ENCODE data around the gene OGFOD2.

The OGFOD2 gene

DNA sequence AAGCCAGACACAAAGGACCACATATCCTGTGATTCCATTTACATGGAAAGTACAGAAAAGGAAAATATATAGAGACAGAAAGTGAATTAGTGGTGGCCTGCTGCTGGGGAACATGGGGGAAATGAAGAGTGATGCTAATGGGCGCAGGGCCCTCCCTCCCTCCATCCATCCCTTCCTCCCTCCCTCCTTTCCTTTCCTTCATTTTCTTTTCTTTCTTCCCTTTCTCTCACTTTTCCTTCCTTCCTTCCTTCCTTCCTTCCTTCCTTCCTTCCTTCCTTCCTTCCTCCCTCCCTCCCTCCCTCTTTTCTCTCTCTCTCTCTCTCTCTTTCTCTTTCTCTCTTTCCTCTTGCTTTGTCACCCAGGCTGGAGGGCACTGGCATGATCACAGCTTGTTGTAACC is 42.7 kb downstream of the OGFOD2 start:
- Histone ChIP-seq H3K4me1 (ENCODE audit: insufficient read depth, low read length) (no peaks in the 10 kb centered on the region), H2AFZ (ENCODE audit: low read depth, low read length) (no peak overlapping the region), H3K4me3 (ENCODE audit: low read length) (no peak overlapping the region), H3K27me3 (ENCODE audit: insufficient read depth, low read length) (no peaks in the 10 kb centered on the region), H3K36me3 (ENCODE audit: insufficient read depth, low read length) (no peaks in the 10 kb centered on the region), H3K9me3 (ENCODE audit: low read length) (peaks cover 4% of the 10 kb centered on the region)

DNA sequence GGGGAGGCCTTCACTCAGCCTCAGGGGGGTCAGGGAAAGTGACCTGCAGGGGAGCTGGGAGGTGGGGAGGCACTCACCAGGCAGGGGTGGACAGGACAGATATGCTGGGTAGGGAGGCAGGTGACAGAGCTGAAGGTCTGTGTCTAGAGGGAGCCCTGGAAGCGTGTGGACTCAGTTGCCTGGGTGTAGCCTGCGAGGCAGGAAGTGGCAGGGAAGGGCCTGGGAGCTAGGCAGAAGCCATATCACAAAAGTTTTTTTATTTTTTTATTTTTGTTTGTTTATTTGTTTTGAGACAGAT is 44.7 kb downstream of the OGFOD2 start:
- Histone ChIP-seq H3K9me3 (ENCODE audit: low read length) (no peaks in the 10 kb centered on the region), H3K36me3 (ENCODE audit: insufficient read depth, low read length) (no peaks in the 10 kb centered on the region)

DNA sequence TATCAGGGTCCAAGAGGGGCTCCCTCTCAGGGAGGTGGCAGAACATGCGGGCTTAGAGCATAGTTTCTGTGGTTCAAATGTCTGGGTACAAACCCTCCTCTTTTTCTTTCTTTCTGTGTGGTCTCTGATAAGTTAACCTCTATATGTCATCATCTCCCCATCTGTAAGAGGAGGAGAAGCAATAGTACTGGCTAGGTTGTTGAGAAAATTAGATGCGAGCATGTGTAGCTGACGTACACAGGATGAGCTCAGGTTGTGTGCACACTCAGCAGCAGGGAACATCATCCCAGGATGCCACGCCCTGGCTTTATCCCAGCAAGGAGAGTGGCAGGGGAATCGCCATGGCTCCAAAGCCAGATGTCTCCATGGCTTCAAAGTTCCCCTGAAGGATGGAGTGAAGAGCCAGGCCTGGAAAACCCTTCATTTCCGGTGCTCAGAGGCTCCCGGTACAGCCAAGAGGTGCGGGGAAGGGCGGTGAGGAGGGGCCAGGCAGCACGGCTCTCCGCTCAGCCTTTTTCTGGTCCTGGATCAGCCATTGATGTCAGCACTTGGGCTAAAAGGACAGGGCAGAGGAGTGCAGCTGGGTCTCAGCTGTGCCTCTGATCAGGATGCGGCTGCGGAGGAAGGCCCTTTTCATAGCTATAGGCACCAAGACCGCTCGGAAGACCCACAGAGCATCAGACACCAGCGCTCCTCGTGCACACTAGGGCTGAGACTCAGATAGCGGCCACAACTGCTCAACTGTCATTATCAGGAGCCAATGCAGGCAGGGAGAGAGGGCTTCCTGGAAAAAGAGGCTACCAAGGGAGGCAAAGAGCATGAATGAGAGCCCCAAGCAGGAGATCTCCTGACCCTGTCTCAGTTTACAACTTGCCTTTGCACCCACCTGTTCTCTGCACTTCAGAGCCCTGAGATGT is 46.9 kb downstream of the OGFOD2 start:
- no peak overlapping the region for H2AFZ ChIP-seq (ENCODE audit: low read depth, low read length)

More for the DNA sequence above, 44.7 kb downstream of the OGFOD2 start:
- H3K4me3 ChIP-seq (ENCODE audit: low read length), result no peak overlapping the region
- H3K4me1 ChIP-seq (ENCODE audit: insufficient read depth, low read length), result no peaks in the 10 kb centered on the region
- no peaks in the 10 kb centered on the region for H3K27me3 ChIP-seq (ENCODE audit: insufficient read depth, low read length)
- H2AFZ ChIP-seq (ENCODE audit: low read depth, low read length), result no peak overlapping the region

DNA sequence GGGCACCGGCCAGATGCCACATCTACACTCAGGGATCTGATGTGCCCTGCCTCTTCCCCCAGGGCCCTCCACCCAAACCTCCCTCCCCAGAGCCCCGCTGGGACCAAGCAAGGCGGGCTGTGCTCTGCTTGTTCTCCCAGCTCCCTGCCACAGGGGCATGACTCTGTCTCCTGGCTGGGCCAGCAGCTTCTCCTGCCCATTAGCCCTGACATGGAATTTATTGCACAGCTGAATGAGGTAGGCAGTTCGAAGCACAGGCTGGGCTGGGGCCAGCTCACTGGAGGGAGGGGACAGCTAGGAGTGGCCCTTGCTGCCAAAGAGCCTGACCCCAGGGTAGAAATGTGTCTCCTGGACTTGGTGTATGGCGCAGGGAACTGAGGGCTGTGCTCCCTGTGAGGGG is 47.8 kb downstream of the OGFOD2 start:
- Histone ChIP-seq H3K9me3 (ENCODE audit: low read length) (no peaks in the 10 kb centered on the region), H3K27me3 (ENCODE audit: insufficient read depth, low read length) (no peaks in the 10 kb centered on the region), H3K4me1 (ENCODE audit: insufficient read depth, low read length) (no peaks in the 10 kb centered on the region), H3K4me3 (ENCODE audit: low read length) (no peak overlapping the region), H2AFZ (ENCODE audit: low read depth, low read length) (no peak overlapping the region), H3K36me3 (ENCODE audit: insufficient read depth, low read length) (peaks cover 5% of the 10 kb centered on the region)

More for the DNA sequence above, 46.9 kb downstream of the OGFOD2 start:
- Histone ChIP-seq H3K36me3 (ENCODE audit: insufficient read depth, low read length) (peaks cover 1% of the 10 kb centered on the region), H3K4me1 (ENCODE audit: insufficient read depth, low read length) (no peaks in the 10 kb centered on the region), H3K9me3 (ENCODE audit: low read length) (no peaks in the 10 kb centered on the region), H3K27me3 (ENCODE audit: insufficient read depth, low read length) (no peaks in the 10 kb centered on the region), H3K4me3 (ENCODE audit: low read length) (no peak overlapping the region)

DNA sequence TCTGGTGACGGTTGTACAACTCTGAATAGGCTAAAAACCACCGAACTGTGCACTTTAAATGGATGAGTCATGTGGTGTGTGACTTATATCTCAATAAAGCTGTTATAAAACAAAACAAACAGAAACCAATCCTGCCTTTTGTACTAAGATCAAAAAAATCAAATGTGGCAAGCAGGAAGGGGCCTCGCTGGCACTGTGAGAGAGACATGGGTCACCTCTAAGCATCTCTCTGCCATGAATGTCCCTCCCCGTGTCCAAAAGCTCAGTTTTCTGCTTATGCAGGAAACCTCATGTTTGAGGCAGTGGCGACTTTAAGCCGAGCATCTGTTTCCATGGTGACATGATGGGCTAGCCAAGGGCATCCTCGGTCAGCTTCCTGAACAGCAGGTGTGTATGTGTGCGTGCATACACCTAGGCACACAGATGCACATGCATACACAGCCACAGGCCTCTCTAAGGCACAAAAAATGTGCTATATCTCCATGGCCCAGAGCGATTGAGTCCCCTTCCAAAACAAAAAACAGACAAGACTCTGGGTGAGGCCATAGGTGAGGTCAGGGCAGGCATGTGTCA is 49.9 kb downstream of the OGFOD2 start:
- Histone ChIP-seq H3K4me3 (ENCODE audit: low read length) (no peak overlapping the region), H3K4me1 (ENCODE audit: insufficient read depth, low read length) (no peaks in the 10 kb centered on the region), H3K9me3 (ENCODE audit: low read length) (no peaks in the 10 kb centered on the region), H2AFZ (ENCODE audit: low read depth, low read length) (no peak overlapping the region), H3K27me3 (ENCODE audit: insufficient read depth, low read length) (no peaks in the 10 kb centered on the region), H3K36me3 (ENCODE audit: insufficient read depth, low read length) (peaks cover 5% of the 10 kb centered on the region)

DNA sequence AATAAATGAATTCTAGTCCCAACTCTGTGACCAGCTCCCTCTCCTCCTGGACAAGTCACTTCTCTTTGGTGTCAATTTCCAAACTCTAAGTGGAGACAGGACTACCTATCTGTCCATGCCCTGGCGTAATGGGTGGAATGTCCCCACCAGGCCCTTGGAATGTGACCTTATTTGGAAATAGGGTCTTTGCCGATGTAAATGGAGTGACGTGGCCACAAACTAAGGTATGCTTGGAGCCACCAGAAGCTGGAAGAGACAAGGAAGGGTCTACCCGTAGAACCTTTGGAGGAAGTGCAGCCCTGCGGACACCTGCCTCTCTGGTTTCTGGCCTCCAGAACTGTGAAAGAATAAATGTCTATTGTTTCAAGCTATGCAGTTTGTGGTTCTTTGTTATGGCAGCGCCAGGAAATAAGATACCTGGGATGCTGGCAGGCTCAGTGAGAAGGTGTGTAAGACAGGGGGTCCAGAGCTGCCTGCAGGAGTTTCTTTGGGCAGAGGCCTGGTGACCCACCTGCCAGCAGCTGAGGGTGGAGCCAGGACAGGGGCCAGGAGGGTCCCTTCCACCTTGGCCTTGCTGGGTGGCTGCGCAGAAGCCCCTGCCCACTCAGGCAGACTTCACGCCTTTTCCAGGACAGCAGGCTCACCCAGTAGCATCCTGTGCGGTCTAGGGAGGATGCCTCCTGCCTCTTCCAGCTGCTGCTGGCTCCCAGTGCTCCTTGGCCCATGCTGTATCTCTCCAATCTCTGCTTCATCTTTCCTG is 51.2 kb downstream of the OGFOD2 start:
- H3K27me3 ChIP-seq (ENCODE audit: insufficient read depth, low read length), result no peaks in the 10 kb centered on the region
- peaks cover 5% of the 10 kb centered on the region for H3K36me3 ChIP-seq (ENCODE audit: insufficient read depth, low read length)
- no peak overlapping the region for H2AFZ ChIP-seq (ENCODE audit: low read depth, low read length)
- no peak overlapping the region for H3K4me3 ChIP-seq (ENCODE audit: low read length)
- H3K4me1 ChIP-seq (ENCODE audit: insufficient read depth, low read length), result no peaks in the 10 kb centered on the region
- no peaks in the 10 kb centered on the region for H3K9me3 ChIP-seq (ENCODE audit: low read length)

DNA sequence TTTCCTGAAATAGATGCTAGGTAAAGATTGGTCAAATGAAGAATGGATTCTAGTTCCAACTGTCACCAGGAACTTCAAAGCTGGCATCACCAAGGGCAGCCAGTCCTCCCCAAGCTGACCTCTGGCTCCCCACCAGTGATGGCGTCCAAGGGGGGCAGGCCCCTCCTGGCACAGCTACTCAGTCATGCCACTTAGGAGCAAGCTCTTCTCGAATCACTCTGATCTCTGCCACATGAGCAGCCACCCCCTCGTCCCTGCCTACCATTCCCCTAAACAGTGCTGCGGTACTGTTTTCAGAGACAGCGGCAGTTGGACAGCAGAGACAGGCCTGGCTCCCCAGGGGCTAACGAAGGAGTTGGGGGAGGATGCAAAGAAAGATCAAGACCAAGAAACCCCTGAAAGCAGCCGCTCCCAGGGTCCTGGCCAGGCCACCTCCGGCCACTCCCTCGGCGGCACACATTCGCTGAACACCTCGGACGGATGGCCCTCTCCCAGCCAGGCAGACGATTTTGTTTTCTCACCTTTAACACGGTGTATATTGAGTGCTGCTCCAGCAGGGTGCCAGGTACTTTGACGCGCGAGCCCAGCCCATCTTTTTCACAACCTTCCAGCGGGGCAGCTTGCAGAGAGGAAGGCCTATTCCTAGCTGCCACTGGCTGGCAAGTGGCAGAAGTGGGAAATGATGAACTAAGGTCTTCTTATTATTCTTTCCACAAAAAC is 52.8 kb downstream of the OGFOD2 start:
- Histone ChIP-seq H3K36me3 (ENCODE audit: insufficient read depth, low read length) (peaks cover 5% of the 10 kb centered on the region), H3K4me3 (ENCODE audit: low read length) (no peak overlapping the region), H3K4me1 (ENCODE audit: insufficient read depth, low read length) (no peaks in the 10 kb centered on the region), H3K9me3 (ENCODE audit: low read length) (no peaks in the 10 kb centered on the region), H3K27me3 (ENCODE audit: insufficient read depth, low read length) (no peaks in the 10 kb centered on the region), H2AFZ (ENCODE audit: low read depth, low read length) (no peak overlapping the region)

DNA sequence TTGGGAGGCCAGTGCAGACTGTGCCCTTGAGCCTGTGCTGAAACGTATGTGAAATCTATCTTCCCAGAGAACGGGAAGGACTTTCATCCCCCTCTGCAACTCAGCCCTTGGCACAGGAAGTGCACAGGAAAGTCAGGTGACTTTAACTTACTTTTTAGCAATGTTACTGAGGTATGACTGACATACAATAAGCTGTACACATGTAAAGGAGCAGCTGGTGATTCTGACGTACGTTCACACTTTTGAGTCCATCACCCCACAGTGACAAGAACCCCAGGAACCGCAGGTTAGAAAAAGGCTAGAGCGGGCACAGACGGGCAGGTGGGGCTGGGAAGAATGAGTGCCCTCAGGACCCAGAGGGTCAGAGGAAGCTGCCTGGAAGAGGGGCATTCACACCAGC is 53.4 kb downstream of the OGFOD2 start:
- Histone ChIP-seq H3K27me3 (ENCODE audit: insufficient read depth, low read length) (no peaks in the 10 kb centered on the region), H2AFZ (ENCODE audit: low read depth, low read length) (no peak overlapping the region), H3K4me3 (ENCODE audit: low read length) (no peak overlapping the region), H3K36me3 (ENCODE audit: insufficient read depth, low read length) (peaks cover 7% of the 10 kb centered on the region), H3K9me3 (ENCODE audit: low read length) (no peaks in the 10 kb centered on the region), H3K4me1 (ENCODE audit: insufficient read depth, low read length) (no peaks in the 10 kb centered on the region)

DNA sequence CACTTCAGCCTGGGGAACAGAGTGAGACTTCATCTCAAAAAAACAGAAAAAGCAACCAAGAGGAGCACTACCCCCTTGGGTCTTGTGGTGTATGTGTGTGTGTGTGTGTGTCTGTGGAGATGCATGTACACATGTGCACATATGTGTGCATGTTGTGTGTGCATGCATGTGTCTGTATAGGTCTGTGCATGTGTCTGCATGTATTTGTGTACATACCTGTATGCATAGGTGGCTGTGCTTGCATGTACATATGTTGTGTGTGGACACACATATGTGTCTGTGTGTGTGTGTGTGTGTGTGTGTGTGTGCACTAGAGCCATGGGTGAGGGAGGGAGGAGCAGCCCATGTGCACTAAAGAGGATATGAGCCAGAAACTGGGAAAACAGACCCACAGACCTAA is 54.5 kb downstream of the OGFOD2 start:
- Histone ChIP-seq H3K4me1 (ENCODE audit: insufficient read depth, low read length) (no peaks in the 10 kb centered on the region), H3K9me3 (ENCODE audit: low read length) (no peaks in the 10 kb centered on the region), H2AFZ (ENCODE audit: low read depth, low read length) (no peak overlapping the region), H3K27me3 (ENCODE audit: insufficient read depth, low read length) (no peaks in the 10 kb centered on the region), H3K4me3 (ENCODE audit: low read length) (no peak overlapping the region), H3K36me3 (ENCODE audit: insufficient read depth, low read length) (peaks cover 8% of the 10 kb centered on the region)

All from neuron (in vitro differentiated cells).